GM19035 (cell line): ENCODE measurements around the gene ZC3H12C.
"Not testable (repeated sequence)": the region's sequence is repeated elsewhere in the genome, so short reads cannot be mapped to it uniquely, and the experiment has no call there.

ENCODE experiments used
- ATAC-seq: cut with Tn5 transposase; IDR thresholded peaks from one replicate; pipeline ENCODE4 v1.9.1; 2021; ENCODE audit not compliant: unreplicated experiment

The ZC3H12C gene

GRCh38 chr11:110092515-110093406 lies at the start of gene ZC3H12C:
ZC3H12C (plus strand) TSS chr11:110093392; CDS start chr11:110093412, 20 bp downstream.
- peak; percentile 59 for ATAC-seq

GRCh38 chr11:110044226-110044968 lies 48.8 kb upstream of the ZC3H12C start:
- no peak for ATAC-seq

GRCh38 chr11:110046775-110047380 lies 46.3 kb upstream of the ZC3H12C start:
- ATAC-seq = no peak

- ATAC-seq = no peak
Observed at GRCh38 chr11:110049501-110050200, 43.5 kb upstream of the ZC3H12C start.

GRCh38 chr11:110050201-110050506 lies 43.0 kb upstream of the ZC3H12C start:
- no peak for ATAC-seq

GRCh38 chr11:110053848-110054414 lies 39.3 kb upstream of the ZC3H12C start:
- ATAC-seq = no peak

GRCh38 chr11:110056956-110057355 lies 36.2 kb upstream of the ZC3H12C start:
- no peak for ATAC-seq

GRCh38 chr11:110059706-110060463 lies 33.3 kb upstream of the ZC3H12C start:
- ATAC-seq = no peak

GRCh38 chr11:110061296-110061695 lies 31.9 kb upstream of the ZC3H12C start:
- no peak for ATAC-seq

- ATAC-seq = no peak
Observed at GRCh38 chr11:110062247-110062646, 30.9 kb upstream of the ZC3H12C start.

- ATAC-seq = no peak
Observed at GRCh38 chr11:110065189-110065588, 28.0 kb upstream of the ZC3H12C start.

- ATAC-seq = not testable (repeated sequence)
Observed at GRCh38 chr11:110068001-110068400, 25.2 kb upstream of the ZC3H12C start.

- no peak for ATAC-seq
Observed at GRCh38 chr11:110069158-110069737, 23.9 kb upstream of the ZC3H12C start.

- ATAC-seq = no peak
Observed at GRCh38 chr11:110070176-110070575, 23.0 kb upstream of the ZC3H12C start.

GRCh38 chr11:110071197-110071596 lies 22.0 kb upstream of the ZC3H12C start:
- no peak for ATAC-seq

- no peak for ATAC-seq
Observed at GRCh38 chr11:110072930-110073329, 20.3 kb upstream of the ZC3H12C start.

GRCh38 chr11:110074499-110074898 lies 18.7 kb upstream of the ZC3H12C start:
- no peak for ATAC-seq

GRCh38 chr11:110075105-110075846 lies 17.9 kb upstream of the ZC3H12C start:
- ATAC-seq = no peak

- no peak for ATAC-seq
Observed at GRCh38 chr11:110075847-110076208, 17.4 kb upstream of the ZC3H12C start.
